Mammary epithelial cell (primary cell): ENCODE measurements around the gene SGCB.

ENCODE experiments used
- CTCF ChIP-seq, 2 donors: IDR thresholded peaks in 1 of 2; conservative IDR thresholded peaks in 1 of 2; 2 replicates each; pipeline ENCODE4 v1.5.1; 2011 to 2012; ENCODE audit warnings: inconsistent platforms in 2 of 2, low read length in 2 of 2, mild to moderate bottlenecking in 2 of 2, control low read depth in 1 of 2, low read depth in 1 of 2; ENCODE audit not compliant: insufficient read depth in 1 of 2; ENCODE audit errors: extremely low read depth in 1 of 2
- EZH2 ChIP-seq: IDR thresholded peaks from 2 replicates; pipeline ENCODE4 v1.6.1; 2012; ENCODE audit warnings: low read length, inconsistent platforms, borderline replicate concordance

- TF ChIP-seq EZH2, result no peak
- no peak for TF ChIP-seq CTCF (conservative IDR thresholded peaks at IDR 0.05 in 1 of 2, IDR thresholded peaks at IDR 0.05 in 1 of 2; ENCODE audit: extremely low read depth in 1 of 2, insufficient read depth in 1 of 2, low read depth in 1 of 2, low read length in 2 of 2)
Observed at GRCh38 chr4:52001616-52002015, 36.5 kb downstream of the SGCB start.
